NCI-H2081 treated with DMSO at 0.1 percent for 48 hours (cell line): Measurements from ENCODE around the gene ABCA6.
"Not testable (repeated sequence)": the region's sequence is repeated elsewhere in the genome, so short reads cannot be mapped to it uniquely, and the experiment has no call there.

ENCODE experiments used
- DNase-seq: peaks from one replicate; lab custom pipeline; 2025; lab: John Stamatoyannopoulos, UW

The ABCA6 gene

GRCh38 chr17:69141431-69142174, at the start of gene ABCA6:
ABCA6 (minus strand) TSS chr17:69141895; CDS start chr17:69140703, 1,192 bp downstream.
- DNase-seq: no peak

GRCh38 chr17:69188796-69189195, 47.1 kb upstream of the ABCA6 start:
- no peak for DNase-seq

- DNase-seq: no peak
Observed at GRCh38 chr17:69188064-69188463, 46.4 kb upstream of the ABCA6 start.

GRCh38 chr17:69187294-69187693, 45.6 kb upstream of the ABCA6 start:
- no peak for DNase-seq

- no peak for DNase-seq
Observed at GRCh38 chr17:69179227-69179952, 37.7 kb upstream of the ABCA6 start.

- no peak for DNase-seq
Observed at GRCh38 chr17:69176457-69176795, 34.7 kb upstream of the ABCA6 start.

GRCh38 chr17:69175625-69176456, 34.1 kb upstream of the ABCA6 start:
- DNase-seq: no peak

- DNase-seq: no peak
Observed at GRCh38 chr17:69175262-69175624, 33.5 kb upstream of the ABCA6 start.

- DNase-seq: no peak
Observed at GRCh38 chr17:69173118-69173517, 31.4 kb upstream of the ABCA6 start.

GRCh38 chr17:69170377-69170776, 28.7 kb upstream of the ABCA6 start:
- no peak for DNase-seq

GRCh38 chr17:69168642-69169041, 26.9 kb upstream of the ABCA6 start:
- not testable (repeated sequence) for DNase-seq

- no peak for DNase-seq
Observed at GRCh38 chr17:69166957-69167356, 25.3 kb upstream of the ABCA6 start.

GRCh38 chr17:69164206-69164605, 22.5 kb upstream of the ABCA6 start:
- no peak for DNase-seq

GRCh38 chr17:69159418-69159817, 17.7 kb upstream of the ABCA6 start:
- no peak for DNase-seq

- DNase-seq: no peak
Observed at GRCh38 chr17:69154267-69154666, 12.6 kb upstream of the ABCA6 start.

- DNase-seq: no peak
Observed at GRCh38 chr17:69150333-69150732, 8.6 kb upstream of the ABCA6 start.

GRCh38 chr17:69147460-69147859, 5.8 kb upstream of the ABCA6 start:
- no peak for DNase-seq

GRCh38 chr17:69144331-69145255, 2.9 kb upstream of the ABCA6 start:
- no peak for DNase-seq

- DNase-seq: no peak
Observed at GRCh38 chr17:69143683-69144231, 2.1 kb upstream of the ABCA6 start.

- DNase-seq: no peak
Observed at GRCh38 chr17:69143151-69143550, 1.5 kb upstream of the ABCA6 start.

- no peak for DNase-seq
Observed at GRCh38 chr17:69142175-69142802, 594 bp upstream of the ABCA6 start.
